Endothelial cell of umbilical vein (primary cell): ENCODE data around the gene C12orf60.

ENCODE experiments used
- CTCF ChIP-seq, 2 donors: IDR thresholded peaks; 1 replicate in 1 of 2; 2 replicates in 1 of 2; pipeline ENCODE4 v1.5.1; 2011; ENCODE audit warnings: low read length in 2 of 2, mild to moderate bottlenecking in 2 of 2, moderate library complexity in 2 of 2, control low read depth in 1 of 2, inconsistent platforms in 1 of 2, low read depth in 1 of 2; ENCODE audit not compliant: insufficient read depth in 1 of 2; ENCODE audit errors: extremely low read depth in 1 of 2
- EZH2 ChIP-seq: IDR thresholded peaks from 2 replicates; pipeline ENCODE4 v1.6.1; 2012; ENCODE audit warnings: borderline replicate concordance, low read depth, mild to moderate bottlenecking, moderate library complexity, low read length, inconsistent platforms; ENCODE audit not compliant: severe bottlenecking
- GATA2 ChIP-seq: IDR thresholded peaks from 2 replicates; pipeline ENCODE4 v1.7.0; 2011; ENCODE audit warnings: low read depth, mild to moderate bottlenecking, moderate library complexity, mixed read lengths, low read length; ENCODE audit not compliant: insufficient read length, insufficient read depth
- JUN ChIP-seq: IDR thresholded peaks from 2 replicates; pipeline ENCODE4 v1.6.1; 2011; ENCODE audit warnings: borderline replicate concordance, low read depth; ENCODE audit not compliant: insufficient read length, insufficient read depth
- MYC ChIP-seq: IDR thresholded peaks from one replicate; pipeline ENCODE4 v1.6.1; 2011; ENCODE audit warnings: mild to moderate bottlenecking, low read depth, low read length
- POLR2A ChIP-seq: IDR thresholded peaks from 2 replicates; pipeline ENCODE4 v1.6.1; 2012; ENCODE audit warnings: low read depth, mild to moderate bottlenecking, control low read depth, low read length
- POLR2AphosphoS5 ChIP-seq: IDR thresholded peaks from 2 replicates; pipeline ENCODE4 v1.6.1; 2012; ENCODE audit warnings: low read depth, mild to moderate bottlenecking, control low read depth, low read length, moderate library complexity; ENCODE audit not compliant: insufficient read depth

GRCh38 chr12:14873440-14874185 lies 70.1 kb downstream of the C12orf60 start:
- no peak for TF ChIP-seq CTCF (IDR thresholded peaks at IDR 0.05; ENCODE audit: extremely low read depth in 1 of 2, insufficient read depth in 1 of 2, low read depth in 1 of 2, low read length in 2 of 2)
- TF ChIP-seq POLR2A = no peak
- TF ChIP-seq JUN = no peak
- no peak for TF ChIP-seq POLR2AphosphoS5
- TF ChIP-seq EZH2 = no peak
- no peak for TF ChIP-seq MYC
- TF ChIP-seq GATA2 = no peak
